ENCODE data around the gene COMMD10.

DNA sequence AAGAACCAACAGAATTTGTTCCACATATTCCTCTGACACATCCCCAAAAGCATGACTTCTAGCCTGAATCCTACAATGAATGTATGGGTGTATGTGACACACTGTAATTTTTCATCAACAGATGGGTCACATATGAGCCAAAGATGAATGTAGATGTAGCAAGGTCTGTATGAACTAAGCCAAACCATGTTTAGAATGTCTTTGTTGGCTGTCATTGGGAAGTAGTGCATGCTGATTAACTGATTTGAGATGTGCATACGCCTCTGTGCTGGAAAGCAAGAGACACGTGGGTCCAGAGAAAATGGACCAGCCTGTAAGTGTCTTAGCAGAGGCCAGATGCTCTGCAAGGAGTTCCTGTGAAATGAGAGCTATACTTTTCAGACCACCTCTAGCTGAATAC is 222.0 kb downstream of the COMMD10 start:
- TF ChIP-seq RAD21 (IDR thresholded peaks at IDR 0.05 in 1 of 2, conservative IDR thresholded peaks at IDR 0.05 in 1 of 2; ENCODE audit: low read depth in 2 of 2, low read length in 2 of 2), result no peak
- TF ChIP-seq POLR2A (IDR thresholded peaks at IDR 0.05; ENCODE audit: control extremely low read depth in 1 of 2, low read depth in 2 of 2, low read length in 2 of 2), result no peak
- TF ChIP-seq GTF2F1 (IDR thresholded peaks at IDR 0.05; ENCODE audit: borderline replicate concordance, low read depth, low read length), result no peak
- TF ChIP-seq, protein P1, sequence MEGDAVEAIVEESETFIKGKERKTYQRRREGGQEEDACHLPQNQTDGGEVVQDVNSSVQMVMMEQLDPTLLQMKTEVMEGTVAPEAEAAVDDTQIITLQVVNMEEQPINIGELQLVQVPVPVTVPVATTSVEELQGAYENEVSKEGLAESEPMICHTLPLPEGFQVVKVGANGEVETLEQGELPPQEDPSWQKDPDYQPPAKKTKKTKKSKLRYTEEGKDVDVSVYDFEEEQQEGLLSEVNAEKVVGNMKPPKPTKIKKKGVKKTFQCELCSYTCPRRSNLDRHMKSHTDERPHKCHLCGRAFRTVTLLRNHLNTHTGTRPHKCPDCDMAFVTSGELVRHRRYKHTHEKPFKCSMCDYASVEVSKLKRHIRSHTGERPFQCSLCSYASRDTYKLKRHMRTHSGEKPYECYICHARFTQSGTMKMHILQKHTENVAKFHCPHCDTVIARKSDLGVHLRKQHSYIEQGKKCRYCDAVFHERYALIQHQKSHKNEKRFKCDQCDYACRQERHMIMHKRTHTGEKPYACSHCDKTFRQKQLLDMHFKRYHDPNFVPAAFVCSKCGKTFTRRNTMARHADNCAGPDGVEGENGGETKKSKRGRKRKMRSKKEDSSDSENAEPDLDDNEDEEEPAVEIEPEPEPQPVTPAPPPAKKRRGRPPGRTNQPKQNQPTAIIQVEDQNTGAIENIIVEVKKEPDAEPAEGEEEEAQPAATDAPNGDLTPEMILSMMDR (IDR thresholded peaks at IDR 0.05; ENCODE audit: control extremely low read depth in 1 of 3, insufficient read depth in 1 of 3, low read depth in 1 of 3, low read length in 3 of 3), result no peak
- TF ChIP-seq, protein P2, sequence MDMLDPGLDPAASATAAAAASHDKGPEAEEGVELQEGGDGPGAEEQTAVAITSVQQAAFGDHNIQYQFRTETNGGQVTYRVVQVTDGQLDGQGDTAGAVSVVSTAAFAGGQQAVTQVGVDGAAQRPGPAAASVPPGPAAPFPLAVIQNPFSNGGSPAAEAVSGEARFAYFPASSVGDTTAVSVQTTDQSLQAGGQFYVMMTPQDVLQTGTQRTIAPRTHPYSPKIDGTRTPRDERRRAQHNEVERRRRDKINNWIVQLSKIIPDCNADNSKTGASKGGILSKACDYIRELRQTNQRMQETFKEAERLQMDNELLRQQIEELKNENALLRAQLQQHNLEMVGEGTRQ (IDR thresholded peaks at IDR 0.05; ENCODE audit: low read length), result no peak
- no peak for TF ChIP-seq PHF8 (conservative IDR thresholded peaks at IDR 0.05; ENCODE audit: low read depth, low read length)
- no peak for TF ChIP-seq CHD2 (IDR thresholded peaks at IDR 0.05; ENCODE audit: low read length)
- no peak for TF ChIP-seq POLR2AphosphoS5 (IDR thresholded peaks at IDR 0.05; ENCODE audit: low read depth, low read length)
- TF ChIP-seq GABPA (IDR thresholded peaks at IDR 0.05; ENCODE audit: borderline replicate concordance, insufficient read depth, low read length), result no peak
- TF ChIP-seq BRCA1 (IDR thresholded peaks at IDR 0.05; ENCODE audit: low read depth, low read length), result no peak
- TF ChIP-seq EZH2 (IDR thresholded peaks at IDR 0.05; ENCODE audit: low read depth, low read length, severe bottlenecking), result no peak
- no peak for TF ChIP-seq JUN (IDR thresholded peaks at IDR 0.05; ENCODE audit: low read depth, low read length)

Measured in H1 (cell line).